ENCODE measurements around the gene CCDC150.
"Not testable (repeated sequence)": the region's sequence is repeated elsewhere in the genome, so short reads cannot be mapped to it uniquely, and the experiment has no call there.

The CCDC150 gene

DNA sequence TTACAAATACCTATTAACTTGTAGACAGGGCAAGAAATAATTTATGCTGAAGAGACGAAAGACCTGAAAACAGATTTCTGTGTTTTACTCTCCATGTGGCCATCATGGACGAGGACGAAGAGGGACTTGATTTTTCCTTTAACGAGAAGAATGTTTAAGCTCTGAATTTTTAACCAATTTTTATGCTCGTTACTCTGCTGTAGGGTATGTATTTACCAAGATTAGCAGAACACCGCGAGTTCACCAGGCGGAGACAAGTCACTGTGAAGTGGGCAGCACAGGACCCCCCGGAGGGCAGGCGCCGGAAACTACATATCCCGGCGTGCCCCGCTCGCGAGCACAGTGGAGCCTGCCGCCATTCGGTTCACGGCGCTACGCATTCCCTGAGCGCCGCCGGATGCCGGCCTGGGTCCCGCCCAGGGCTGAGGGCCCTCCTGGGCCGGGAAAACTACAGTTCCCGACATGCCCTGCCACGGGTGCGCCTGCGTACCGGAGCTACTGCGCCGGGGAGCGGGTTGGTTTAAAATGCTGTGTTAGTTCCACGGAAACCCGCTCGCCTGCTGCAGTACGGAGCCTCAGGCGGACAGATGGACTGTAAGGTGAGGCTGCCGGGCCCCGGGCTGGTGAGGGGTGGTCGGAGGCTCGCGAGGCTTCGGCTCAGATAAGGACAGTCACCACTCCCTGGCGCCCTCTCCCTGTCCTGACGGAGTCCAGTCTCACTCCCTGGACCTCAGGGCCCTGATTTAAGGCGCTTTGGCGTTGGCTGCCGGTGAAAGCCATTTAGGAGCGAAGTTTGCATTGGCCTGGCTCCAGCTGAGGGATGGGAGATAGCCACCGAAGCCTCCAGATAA, at the start of gene CCDC150:
TSS of gene CCDC150 (plus strand) at position 536 of the 851 bp plus-strand sequence. CDS start at position 588, 52 bp downstream.
- DNase-seq = peak; percentile 93

- DNase-seq = no peak
Measured at GRCh38 chr2:196590286-196590685, 49.2 kb upstream of the CCDC150 start.

DNA sequence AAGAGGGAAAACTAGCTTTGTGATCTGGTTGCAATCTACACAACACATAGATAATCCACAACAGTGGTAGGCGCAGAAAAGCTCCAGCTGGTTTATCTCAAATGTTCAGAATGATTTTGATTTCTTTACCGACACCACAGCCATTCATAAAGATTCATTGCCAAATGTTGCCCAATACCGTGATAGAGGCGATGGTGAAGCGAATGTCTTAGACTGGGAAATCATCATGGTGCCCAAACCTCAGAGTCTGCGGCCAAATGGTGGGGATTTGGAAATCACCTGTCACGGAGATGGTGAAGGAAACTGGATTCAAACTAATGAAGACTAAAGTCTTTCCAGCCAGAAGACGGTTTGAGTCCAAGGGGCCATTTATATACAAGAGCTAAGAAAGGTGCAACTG, 48.5 kb upstream of the CCDC150 start:
- no peak for DNase-seq

GRCh38 chr2:196591621-196592022, 47.9 kb upstream of the CCDC150 start:
- no peak for DNase-seq

- no peak for DNase-seq
Measured at GRCh38 chr2:196592331-196592910, 47.1 kb upstream of the CCDC150 start.

DNA sequence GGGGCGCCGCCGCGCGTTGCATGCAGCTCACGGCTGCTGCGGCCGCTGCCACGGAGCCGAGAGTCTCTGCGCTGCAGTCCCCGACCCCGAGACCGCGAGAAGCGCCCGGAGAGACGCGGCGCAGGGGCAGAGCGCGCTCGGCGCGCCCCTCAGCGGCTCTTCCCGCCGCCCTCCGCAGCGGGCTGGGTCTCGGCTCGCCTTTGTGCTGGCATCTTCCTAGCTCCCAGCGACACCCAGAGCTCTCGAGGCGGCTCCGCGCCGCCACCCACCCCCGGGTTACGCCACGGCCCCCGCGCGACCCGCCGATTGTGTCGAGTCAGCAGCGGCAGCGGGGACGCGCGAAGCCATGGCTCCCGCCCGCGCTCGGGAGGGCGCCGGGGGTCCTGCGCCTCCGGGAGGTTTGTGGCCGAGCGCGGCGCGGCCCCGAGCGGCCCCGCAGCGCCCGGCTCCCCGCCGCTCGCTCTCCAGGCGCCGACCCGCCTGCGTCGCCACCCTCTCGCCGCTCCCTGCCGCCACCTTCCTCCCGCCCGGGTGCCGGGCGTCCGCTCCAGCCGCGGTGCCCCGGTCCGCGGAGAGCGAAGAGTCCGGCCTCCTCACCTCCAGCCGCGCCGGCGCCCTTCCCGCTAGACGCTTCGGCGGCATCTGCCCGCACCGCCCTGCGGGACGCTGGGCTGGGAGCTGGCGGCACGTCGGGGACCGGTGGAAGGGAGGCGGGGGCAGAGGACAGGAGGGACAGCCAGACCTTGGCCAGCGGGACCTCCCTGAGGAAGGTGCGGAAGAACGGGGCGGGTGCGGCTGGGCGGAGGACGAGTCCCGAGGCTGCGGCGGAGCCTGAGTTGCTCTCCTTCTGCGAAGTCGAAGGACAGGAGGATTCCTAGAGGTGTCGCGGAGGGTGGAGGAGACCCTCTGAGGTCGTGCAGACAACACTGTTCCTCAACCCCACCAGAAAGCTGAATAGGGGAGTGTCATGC, 46.3 kb upstream of the CCDC150 start, which contains the start of gene HECW2:
TSS of gene HECW2 (minus strand) at position 644 of the 971 bp plus-strand sequence.
- DNase-seq = no peak

GRCh38 chr2:196594158-196594557, 45.4 kb upstream of the CCDC150 start:
- no peak for DNase-seq

DNA sequence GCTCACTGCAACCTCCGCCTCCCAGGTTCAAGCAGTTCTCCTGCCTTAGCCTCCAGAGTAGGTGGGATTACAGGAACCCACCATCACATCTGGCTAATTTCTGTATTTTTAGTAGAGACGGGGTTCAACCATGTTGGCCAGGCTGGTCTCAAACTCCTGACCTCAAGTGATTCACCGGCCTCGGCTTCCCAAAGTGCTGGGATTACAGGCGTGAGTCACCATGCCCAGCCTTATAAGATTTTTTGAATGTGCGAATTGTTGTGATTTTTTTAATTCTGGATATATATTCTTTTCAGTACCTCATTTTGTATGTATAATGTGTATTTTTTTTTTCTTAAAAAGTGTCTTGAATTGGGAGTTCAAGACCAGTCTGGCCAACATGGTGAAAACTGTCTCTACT, 42.0 kb upstream of the CCDC150 start:
- DNase-seq = no peak

- no peak for DNase-seq
Measured at GRCh38 chr2:196598412-196598811, 41.1 kb upstream of the CCDC150 start.

DNA sequence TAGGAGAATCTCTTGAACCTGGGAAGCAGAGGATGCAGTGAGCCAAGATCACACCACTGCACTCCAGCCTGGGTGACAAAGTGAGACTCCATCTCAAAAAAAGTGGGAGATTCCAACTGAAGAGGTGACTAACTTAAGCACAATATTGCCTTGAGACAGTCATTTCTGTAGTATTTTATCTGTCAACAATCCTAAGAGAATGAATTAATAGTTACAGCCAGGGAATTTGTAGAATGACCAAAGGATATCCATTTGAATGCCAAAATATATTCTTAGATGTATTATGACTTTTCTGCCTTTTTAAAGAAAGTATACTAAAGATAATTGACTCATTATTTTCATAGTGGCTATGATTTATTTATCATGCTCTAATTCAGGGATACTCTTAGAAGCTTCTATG, 40.7 kb upstream of the CCDC150 start:
- DNase-seq = no peak

- no peak for DNase-seq
Measured at GRCh38 chr2:196601430-196602306, 37.8 kb upstream of the CCDC150 start.

- no peak for DNase-seq
Measured at GRCh38 chr2:196604196-196604595, 35.3 kb upstream of the CCDC150 start.

GRCh38 chr2:196606516-196606915, 33.0 kb upstream of the CCDC150 start:
- no peak for DNase-seq

- DNase-seq = no peak
Measured at GRCh38 chr2:196607073-196607472, 32.4 kb upstream of the CCDC150 start.

GRCh38 chr2:196607896-196608295, 31.6 kb upstream of the CCDC150 start:
- not testable (repeated sequence) for DNase-seq

- no peak for DNase-seq
Measured at GRCh38 chr2:196609806-196610205, 29.7 kb upstream of the CCDC150 start.

GRCh38 chr2:196610796-196611195, 28.7 kb upstream of the CCDC150 start:
- DNase-seq = no peak

- DNase-seq = no peak
Measured at GRCh38 chr2:196613302-196613701, 26.2 kb upstream of the CCDC150 start.

GRCh38 chr2:196617430-196617829, 22.1 kb upstream of the CCDC150 start:
- DNase-seq = no peak

DNA sequence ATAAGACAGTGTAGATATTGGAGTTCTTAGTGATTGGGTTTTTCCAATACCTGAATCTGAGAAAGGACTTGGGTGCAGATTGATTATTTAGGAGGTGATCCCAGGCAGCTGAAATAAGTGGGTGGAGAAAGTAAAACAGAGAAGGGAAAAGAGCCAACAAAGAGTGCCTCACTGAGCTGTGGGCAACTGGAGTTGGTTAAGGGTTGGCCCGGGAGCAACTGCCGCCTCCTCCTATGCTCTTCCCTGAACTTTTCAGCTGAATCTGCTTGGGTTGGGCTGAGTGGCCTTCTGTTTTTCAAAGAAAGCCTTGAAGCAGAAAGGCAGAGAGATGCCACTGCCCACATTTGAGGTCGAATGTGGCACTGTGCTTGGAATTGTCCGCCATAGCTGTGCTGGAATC, 20.9 kb upstream of the CCDC150 start:
- no peak for DNase-seq

DNA sequence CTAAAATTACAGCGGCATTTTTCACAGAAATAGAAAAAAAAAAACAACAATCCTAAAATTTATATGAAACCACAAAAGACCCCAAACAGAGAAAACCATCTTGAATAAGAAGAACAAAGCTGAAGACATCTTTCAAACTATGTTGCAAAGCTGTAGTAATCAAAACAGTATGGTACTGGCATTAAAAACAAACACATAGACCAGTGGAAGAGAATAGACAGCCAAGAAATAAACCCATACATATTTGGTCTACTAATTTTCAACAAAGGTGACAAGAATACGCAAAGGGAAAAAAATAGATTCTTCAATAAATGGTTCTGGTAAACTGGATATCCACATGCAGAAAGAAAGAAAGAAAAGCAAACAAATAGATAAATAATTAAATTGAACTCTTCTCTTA, 9.0 kb upstream of the CCDC150 start:
- no peak for DNase-seq

DNA sequence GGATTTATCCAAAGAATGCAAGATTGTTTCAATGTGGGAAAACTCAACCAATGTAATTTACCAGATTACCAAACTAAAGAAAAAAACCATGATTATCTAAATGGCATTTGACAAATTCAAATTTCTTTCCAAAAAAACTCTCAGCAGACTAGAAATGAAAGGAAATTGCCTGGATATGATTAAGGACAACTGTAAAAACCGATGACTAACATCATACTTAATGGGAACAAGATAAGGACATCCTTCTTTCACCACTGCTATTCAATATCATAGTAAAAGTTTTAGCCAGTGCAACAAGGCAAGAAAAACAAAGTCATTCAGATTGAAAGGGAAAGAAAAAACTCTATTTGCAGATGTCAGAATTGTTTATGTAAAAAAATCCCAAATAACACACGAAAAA, 4.4 kb upstream of the CCDC150 start:
- DNase-seq = no peak

Data from CD4-positive, alpha-beta T cell treated with Interleukin-4 for 4 hours (primary cell).